ENCODE results near the gene GSTP1. TPM values are rescaled to one million over a fixed set of nuclear protein-coding genes. Genes with fewer than 3 reads are reported as not detected.

The GSTP1 gene
- polyA plus RNA-seq, 1 of the 3 experiments (the other 2 are of a cell fraction): 745 TPM

GRCh38 chr11:67615728-67616430 lies 32.3 kb downstream of the GSTP1 start (continued):
- TF ChIP-seq CTCF (IDR thresholded peaks at IDR 0.05): no peak

- no peaks in the 10 kb centered on the region for H3K79me2 ChIP-seq (ENCODE audit: insufficient read depth)
- no peak for DNase-seq
- no peaks in the 10 kb centered on the region; a peak in 1 of 4 replicates for H3K4me1 ChIP-seq (ENCODE audit: control insufficient read depth in 1 of 2, insufficient read depth in 2 of 2, low read depth in 1 of 2, low read length in 1 of 2)
- H3K27ac ChIP-seq (ENCODE audit: low read depth in 2 of 2, low read length in 1 of 2): no peak overlapping the region
- H3F3A ChIP-seq (replicated peaks; ENCODE audit: insufficient read depth): no peaks in the 10 kb centered on the region
- no peak overlapping the region for H3K9ac ChIP-seq
- H3K9me2 ChIP-seq: no peaks in the 10 kb centered on the region
- H3K36me3 ChIP-seq (replicated peaks in 1 of 2; ENCODE audit: control insufficient read depth in 1 of 2, insufficient read depth in 2 of 2, low read length in 1 of 2): peaks cover 0 to 11% of the 10 kb centered on the region in 2 experiments
- WGBS (ENCODE audit: low lambda C conversion rate): 78% methylated on average over 11 of the region's 11 CpGs
- no peak overlapping the region for H3K4me2 ChIP-seq
- H3K27me3 ChIP-seq (ENCODE audit: insufficient read depth): no peaks in the 10 kb centered on the region
- ChIA-PET POLR2A (no interaction called here), CTCF (interaction anchor here (1.1 to 7.1 kb wide), 5 partner anchors 9 to 116 kb away, joined by 3 to 107 read pairs (median 5); partner anchors contain the start of genes GSTP1 and NUDT8)
- no peak overlapping the region for H2AFZ ChIP-seq (ENCODE audit: low read depth)
- H3K9me3 ChIP-seq: no peaks in the 10 kb centered on the region
- H3K4me3 ChIP-seq (ENCODE audit: low read depth in 2 of 2, low read length in 1 of 2): no peak overlapping the region
- TF ChIP-seq REST (IDR thresholded peaks at IDR 0.05; ENCODE audit: low read depth, low read length): no peak
- TF ChIP-seq GATA2 (CRISPR knock-in tag; IDR thresholded peaks at IDR 0.05): no peak
- TF ChIP-seq NFIC (IDR thresholded peaks at IDR 0.05; ENCODE audit: borderline replicate concordance): no peak
- TF ChIP-seq RXRA (IDR thresholded peaks at IDR 0.05; ENCODE audit: borderline replicate concordance, low read depth): no peak
- TF ChIP-seq RFX5 (IDR thresholded peaks at IDR 0.05; ENCODE audit: low read length): no peak
- no peak for TF ChIP-seq MXI1 (IDR thresholded peaks at IDR 0.05; ENCODE audit: low read depth, low read length)
- TF ChIP-seq SMC3 (IDR thresholded peaks at IDR 0.05; ENCODE audit: low read depth, low read length): no peak
- no peak for TF ChIP-seq PBX3 (IDR thresholded peaks at IDR 0.05)
- no peak for TF ChIP-seq CHD2 (IDR thresholded peaks at IDR 0.05; ENCODE audit: low read length, partially characterized antibody)
- TF ChIP-seq TCF12 (IDR thresholded peaks at IDR 0.05): no peak
- no peak for TF ChIP-seq YY1 (IDR thresholded peaks at IDR 0.05; ENCODE audit: low read depth)
- TF ChIP-seq MEF2A (IDR thresholded peaks at IDR 0.05; ENCODE audit: borderline replicate concordance, low read depth): no peak
- TF ChIP-seq JUND (IDR thresholded peaks at IDR 0.05): no peak
- TF ChIP-seq GABPA (IDR thresholded peaks at IDR 0.05; ENCODE audit: low read depth): no peak
- TF ChIP-seq POLR2AphosphoS5 (IDR thresholded peaks at IDR 0.05; ENCODE audit: low read depth, low read length): no peak
- no peak for TF ChIP-seq IRF3 (IDR thresholded peaks at IDR 0.05; ENCODE audit: low read depth, low read length)
- TF ChIP-seq FOSL2 (IDR thresholded peaks at IDR 0.05; ENCODE audit: borderline replicate concordance, low read depth): no peak
- TF ChIP-seq SIN3A (IDR thresholded peaks at IDR 0.05; ENCODE audit: borderline replicate concordance, low read depth, low read length): no peak
- no peak for TF ChIP-seq USF1 (IDR thresholded peaks at IDR 0.05; ENCODE audit: borderline replicate concordance, low read depth)
- TF ChIP-seq EZH2phosphoT487 (IDR thresholded peaks at IDR 0.05; ENCODE audit: borderline replicate concordance, low read depth): no peak
- H4K20me1 ChIP-seq (ENCODE audit: insufficient read depth): peaks cover 2% of the 10 kb centered on the region; the same call in 1 of the 2 replicates
Measured at GRCh38 chr11:67616431-67617242, 33.0 kb downstream of the GSTP1 start.
